Activated CD8-positive, alpha-beta memory T cell treated with anti-CD3 and anti-CD28 coated beads, Interleukin-2, amount 50 U/mL, for 24 hours (primary cell): ENCODE results near the gene GASK1A.

Experiments
- DNase-seq: peaks from one replicate; pipeline ENCODE4 v3.0.0-alpha.2; 2020; ENCODE audit errors: extremely low read depth

Gene GASK1A

DNA sequence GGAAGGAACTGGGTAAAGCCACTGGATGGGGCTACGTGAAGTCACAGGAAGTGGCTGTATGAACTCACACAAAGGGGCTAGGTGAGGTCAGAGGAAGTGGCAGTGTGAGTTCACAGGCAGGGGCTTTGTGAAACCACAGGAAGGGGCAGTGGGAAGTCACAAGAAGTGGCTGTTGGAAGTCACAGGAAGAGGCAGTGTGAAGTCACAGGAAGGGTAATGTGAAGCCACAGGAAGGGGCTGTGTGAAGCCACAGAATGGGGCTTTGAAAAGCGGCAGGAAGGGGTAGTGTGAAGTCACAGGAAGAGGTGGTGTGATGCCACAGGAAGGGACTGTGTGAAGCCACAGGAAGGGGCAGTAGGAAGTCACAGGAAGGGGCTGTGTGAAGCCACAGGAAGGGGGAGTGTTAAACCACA, 34.6 kb downstream of the GASK1A start:
- DNase-seq = no peak

DNA sequence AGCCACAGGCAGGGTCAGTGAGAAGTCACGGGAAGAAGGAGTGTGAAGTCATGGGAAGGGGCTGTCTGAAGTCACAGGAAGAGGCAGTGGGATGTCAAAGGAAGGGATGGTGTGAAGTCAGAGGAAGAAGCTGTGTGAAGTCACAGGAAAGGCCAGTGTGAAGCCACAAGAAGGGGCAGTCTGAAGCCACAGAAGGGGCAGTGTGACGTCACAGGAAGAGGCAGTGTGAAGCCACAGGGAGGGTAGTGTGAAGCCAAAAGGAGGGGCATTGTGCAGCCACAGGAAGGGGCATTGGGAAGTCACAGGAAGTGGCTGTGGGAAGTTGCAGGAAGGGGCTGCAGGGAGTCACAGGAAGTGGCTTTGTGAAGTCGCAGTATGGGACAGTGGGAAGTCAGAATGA, 35.1 kb downstream of the GASK1A start:
- no peak for DNase-seq

DNA sequence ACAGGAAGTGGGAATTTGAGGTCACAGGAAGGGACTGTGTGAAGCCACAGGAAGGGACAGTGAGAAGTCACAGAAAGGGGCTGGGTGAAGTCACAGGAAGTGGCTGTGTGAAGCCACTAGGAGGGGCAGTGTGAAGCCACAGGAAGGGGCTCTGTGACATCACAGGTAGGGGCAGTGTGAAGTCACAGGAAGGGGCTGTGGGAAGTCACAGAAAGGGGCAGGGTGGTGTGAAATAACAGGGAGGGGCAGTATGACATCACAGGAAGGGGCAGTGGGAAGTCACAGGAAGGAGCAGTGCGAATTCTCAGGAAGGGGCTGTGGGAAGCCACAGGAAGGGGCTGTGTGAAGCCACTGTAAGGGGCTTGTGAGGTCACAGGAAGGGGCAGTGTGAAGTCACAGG, 35.8 kb downstream of the GASK1A start:
- DNase-seq = no peak

DNA sequence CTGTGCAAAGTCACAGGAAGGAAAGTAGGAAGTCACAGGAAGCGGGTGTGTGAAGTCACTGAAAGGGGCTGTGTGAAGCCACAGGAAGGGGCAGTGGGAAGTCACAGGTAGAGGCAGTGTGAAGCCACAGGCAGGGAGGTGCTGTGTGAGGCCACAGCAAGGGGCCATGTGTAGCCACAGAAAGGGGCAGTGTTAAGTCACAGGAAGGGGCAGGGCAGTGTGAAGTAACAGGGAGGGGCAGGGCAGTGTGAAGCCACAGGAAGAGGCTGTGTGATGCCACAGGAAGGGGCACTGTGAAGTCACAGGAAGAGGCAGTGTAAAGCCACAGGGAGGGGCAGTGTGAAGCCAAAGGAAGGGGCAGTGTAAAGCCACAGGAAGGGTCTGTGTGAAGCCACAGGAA, 36.5 kb downstream of the GASK1A start:
- DNase-seq = no peak

DNA sequence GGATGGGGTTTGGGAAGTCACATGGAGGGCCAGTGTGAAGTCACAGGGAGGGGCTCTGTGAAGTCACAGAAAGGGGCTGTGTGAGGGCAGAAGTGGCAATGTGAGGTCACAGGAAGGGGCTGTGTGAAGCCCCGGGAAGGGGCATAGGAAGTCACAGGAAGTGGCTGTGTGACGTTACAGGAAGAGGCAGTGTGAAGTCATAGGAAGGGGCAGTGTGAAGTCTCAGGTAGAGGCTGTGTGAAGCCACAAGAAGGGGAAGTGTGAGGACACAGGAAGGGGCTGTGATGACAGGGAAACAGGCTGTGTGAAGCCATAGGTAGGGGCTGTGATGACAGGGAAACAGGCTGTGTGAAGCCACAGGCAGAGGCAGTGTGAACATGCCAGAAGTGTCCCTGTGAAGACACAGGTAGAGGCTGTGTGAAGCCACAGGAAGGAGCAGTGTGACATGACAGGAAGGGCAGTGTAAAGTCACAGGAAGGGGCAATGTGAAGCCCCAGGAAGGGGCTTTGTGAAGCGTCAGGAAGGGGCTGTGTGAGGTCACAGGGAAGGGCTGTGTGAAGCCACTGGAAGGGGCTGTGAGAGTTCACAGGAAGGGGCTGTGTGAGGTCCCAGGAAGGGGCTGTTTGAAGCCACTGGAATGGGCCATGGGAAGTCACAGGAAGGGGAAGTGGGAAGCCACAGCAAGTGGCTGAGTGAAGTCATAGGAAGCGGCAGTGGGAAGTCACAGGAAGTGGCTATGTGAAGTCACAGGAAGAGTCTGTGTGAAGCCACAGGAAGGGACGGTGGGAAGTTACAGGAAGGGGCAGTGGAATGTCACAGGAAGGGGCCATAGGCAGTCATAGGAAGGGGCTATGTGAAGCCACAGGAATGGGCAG, 37.1 kb downstream of the GASK1A start:
- DNase-seq = no peak

DNA sequence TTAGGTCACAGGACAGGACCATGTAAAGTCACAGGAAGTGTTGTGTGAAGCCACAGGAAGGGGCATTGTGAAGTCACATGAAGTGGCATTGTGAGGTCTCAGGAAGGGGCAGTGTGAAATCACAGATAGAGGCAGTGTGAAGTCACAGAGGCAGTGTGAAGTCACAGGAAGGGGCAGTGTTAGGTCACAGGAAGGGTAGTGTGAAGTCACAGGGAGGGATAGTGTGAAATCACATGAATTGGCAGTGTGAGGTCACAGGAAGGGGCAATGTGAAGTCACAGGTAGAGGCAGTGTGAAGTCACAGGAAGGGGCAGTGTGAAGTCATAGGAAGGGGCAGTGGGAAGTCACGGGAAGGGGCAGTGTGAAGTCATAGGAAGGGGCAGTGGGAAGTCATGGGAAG, 37.9 kb downstream of the GASK1A start:
- no peak for DNase-seq

DNA sequence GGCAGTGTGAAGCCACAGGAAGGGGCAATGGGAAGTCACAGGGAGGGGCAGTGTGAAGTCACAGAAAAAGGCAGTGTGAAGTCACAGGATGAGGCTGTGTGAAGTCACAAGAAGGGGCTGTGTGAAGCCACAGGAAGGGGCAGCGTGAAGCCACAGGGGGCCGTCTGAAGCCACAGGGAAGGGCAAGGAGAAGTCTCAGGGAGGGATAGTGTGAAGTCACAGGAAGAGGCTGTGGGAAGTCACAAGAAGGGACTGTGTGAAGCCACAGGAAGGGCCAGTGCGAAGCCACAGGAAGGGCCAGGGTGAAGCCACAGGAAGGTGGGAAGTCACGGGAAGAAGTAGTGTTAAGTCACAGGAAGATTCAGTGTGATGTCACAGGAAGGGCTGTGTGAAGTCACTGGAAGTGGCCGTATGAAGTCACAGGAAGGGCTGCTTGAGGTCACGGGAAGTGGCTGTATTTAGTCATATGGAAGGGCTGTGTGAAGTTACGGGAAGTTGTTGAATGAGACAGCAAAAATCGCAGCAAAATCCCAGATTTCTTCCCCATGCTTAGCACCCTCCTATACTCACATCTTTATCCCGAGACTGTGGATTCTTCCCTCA, 38.6 kb downstream of the GASK1A start:
- DNase-seq = no peak

DNA sequence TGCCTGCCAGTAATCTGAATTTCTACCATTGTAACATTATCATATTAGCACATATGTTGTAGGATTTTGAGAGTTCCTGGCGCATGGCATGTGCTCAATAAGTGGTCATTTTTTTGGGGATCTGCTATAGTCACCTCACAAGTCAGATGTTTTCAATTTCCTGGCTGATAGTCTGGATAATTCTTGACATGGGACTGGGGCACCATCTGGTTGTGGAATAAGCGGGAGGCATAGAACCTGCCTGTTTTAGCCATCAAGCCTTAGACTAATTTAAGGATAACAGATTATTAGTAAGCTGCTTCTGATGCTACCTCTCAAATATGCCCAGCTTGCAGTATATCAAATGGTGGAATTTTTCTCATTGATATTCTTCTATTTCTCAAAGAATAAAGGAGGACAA, 39.1 kb downstream of the GASK1A start:
- no peak for DNase-seq

DNA sequence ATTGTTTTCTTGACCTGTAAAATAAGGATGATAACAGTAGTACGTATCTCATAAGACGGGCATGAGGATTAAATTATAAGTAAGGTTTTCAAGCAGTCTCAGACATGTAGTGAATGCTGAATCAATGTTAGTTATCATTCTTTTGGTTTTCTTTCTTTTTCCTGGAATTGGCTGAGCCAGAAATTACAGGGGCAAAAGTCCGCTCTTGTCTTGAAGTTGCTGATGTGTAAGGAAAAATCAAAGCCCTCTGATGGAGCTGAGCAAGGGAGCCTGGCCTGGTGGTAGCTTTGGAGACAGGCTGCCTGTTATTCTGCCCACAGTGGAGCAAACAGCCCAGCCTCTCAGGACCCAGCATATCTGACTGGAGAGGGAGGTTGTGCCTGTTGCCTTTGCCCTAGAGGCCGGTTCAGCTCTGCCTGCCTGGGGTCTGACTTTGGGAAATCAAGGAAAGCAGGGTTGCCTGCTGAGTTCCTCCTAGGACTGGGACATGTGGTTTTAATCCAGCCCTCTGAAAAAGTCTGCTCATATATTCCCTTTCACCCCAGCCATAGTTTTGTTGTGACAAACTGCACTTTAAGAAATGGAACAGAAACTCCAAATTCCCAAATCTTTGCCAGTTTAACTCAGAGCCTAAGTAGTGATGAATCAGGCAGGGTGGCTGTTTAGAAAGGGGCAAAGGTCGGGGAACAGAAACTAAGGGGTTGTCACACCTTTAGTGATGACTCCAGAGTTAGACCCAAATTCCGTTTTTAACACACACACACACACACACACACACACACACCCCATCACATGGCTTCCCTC, 40.1 kb downstream of the GASK1A start:
- no peak for DNase-seq

DNA sequence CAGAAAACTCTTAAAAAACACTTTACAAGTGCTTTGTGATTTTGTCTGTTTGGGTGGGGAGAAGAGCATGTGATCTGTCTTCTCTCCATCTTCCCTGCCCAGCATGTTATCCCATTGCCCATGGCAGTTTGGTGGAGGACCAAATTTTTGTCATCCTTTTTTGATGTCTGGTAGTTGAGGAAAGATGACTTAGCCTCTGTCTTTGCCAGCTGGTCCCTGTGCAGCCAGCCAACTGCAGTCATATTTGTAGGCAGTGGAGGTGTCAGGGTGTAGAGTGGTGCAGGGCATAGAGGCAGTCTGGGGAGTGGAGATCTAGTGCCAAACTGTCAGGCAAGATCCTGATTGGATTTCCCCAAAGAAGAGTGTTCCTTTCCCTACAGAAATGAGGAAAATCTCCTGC, 40.7 kb downstream of the GASK1A start:
- no peak for DNase-seq

DNA sequence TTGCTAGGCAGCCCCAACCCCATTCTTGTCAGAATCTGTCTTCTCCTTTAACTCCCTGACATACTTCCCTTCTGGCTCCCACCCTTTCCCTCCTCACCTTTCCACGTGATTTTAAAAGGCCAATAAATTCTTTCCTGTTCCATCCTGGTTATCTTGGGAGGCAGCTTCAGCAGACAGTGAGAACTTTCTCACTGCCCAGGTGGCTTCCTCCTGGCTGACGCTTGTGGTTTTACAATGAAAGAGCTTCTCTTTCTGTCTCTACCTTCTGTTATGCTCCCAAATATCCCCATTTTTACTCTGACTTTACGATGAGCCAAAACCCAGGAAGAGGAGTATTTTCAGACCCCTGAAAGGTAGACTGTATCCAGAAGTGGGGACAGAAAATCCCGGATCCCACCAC, 42.1 kb downstream of the GASK1A start:
- no peak for DNase-seq

DNA sequence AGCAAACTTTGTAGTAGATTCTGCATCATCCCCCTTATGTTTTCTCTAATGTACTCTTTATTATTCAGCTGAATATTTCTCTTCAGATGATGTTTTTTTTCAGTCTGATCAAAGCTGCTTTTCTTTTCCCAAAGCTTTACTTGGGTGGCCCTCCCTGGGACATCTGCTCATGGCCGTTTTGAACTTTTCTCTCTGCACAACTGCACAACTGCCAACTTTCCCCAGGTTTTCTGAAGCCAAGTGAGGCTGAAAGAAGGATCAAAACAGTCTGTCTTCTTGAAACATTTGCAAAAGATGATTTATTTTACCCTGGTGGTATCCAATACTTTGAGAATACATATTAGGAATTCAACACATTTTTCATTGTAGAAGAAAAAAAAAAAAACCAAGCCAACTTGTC, 43.0 kb downstream of the GASK1A start:
- no peak for DNase-seq

DNA sequence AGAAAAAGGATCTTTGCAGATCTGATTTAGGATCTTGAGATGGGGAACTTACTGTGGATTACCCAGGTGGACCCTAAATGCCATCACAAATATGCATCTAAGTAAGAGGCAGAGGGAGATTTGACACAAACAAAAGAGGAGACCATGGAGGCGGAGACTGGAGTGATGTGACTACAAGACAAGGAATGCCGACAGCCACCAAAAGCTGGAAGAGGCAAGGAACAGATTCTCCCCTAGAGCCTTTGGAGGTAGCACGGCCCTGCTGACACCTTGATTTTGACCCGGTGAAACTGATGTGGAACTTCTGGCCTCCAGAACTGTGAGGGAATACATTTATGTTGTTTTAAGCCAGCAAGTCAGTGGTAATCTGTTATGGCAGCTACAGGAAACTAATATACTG, 44.0 kb downstream of the GASK1A start:
- DNase-seq = no peak

DNA sequence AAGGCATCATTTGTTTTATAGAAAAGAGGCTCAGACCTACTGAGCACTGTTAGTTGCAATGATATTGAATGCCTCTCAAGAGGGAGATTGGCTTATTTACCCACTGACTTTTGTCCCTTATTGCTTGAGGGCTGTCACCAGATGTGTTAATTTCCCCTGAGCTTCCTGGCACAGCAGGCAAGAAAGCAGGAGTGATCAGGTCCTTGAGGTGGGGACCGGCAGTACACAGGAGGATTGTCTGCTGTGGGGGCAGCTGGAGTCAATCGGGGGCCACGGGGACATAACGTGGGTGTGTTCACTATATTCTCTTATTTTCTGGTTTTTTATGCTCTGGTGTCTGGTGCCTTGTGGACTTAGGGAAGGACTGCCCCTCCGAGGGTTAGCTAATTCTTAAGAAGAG, 44.6 kb downstream of the GASK1A start:
- no peak for DNase-seq

DNA sequence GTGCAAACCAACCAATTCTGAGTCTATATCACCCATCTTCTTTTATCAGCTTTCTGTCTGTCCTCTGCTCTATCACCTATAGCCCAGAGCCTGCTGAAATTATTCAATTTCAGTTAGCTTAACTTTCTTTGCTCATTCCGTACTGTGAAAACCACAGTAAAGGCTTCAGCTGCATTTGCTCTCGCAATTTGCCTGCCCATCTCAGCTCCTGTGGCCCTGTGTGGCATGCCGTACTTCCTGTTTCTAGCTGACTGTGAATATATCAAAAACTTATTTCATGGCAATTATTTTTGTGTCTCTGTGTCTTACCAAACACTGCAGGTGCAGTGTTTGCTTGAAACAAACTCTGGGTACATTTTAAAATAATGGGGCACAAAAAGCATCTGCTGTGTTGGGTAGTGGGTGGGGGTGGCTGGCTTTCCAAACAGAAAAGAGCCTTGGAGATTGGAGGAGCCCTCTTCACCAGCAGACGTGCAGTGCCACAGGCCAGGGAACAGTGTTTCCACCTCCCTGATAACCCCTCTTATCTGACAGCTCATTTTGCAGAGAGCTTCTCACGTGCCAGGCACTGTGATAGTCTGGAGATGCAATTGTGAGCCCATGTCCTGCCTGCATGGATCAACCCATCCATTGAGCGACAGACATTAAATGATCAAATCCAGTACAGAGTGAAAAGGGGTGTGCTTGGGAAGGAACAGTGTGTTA, 45.2 kb downstream of the GASK1A start:
- DNase-seq = no peak

DNA sequence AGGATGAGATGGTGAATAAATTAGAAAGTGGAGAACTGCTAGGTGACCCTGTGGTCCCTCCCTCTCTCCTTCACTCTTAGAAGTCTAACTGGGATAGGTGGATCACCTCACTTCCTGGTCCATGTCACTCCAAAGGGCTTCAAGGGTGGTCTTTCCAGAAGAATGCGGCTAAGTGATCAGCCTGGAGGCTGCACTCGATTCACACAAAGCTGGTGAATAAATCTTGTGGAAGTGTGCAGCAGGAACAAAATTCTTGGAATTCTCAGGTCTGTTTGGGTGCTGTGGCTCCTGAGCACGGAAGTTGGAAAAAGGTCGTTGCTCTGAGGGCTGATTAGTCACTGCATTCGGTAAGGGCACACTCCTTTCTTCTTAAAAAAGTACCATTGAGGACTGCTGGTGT, 46.3 kb downstream of the GASK1A start:
- no peak for DNase-seq

DNA sequence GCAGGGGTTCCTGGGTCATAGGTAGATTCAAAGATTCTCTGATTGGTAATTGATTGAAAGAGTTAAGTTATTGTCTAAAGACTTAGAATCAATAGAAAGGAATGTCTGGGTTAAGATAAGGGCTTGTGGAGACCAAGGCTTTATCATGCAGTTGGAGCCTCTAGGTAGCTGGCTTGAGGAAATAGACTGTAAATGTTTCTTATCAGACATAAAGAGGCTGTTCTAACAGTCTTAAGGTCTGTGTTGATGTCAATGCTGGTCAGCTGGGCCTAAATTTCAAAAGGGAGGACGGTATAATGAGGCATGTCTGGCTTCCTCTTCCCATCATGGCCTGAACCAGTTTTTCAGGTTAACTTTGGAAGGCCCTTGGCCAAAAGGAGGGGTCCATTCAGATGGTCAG, 48.9 kb downstream of the GASK1A start:
- DNase-seq = no peak

DNA sequence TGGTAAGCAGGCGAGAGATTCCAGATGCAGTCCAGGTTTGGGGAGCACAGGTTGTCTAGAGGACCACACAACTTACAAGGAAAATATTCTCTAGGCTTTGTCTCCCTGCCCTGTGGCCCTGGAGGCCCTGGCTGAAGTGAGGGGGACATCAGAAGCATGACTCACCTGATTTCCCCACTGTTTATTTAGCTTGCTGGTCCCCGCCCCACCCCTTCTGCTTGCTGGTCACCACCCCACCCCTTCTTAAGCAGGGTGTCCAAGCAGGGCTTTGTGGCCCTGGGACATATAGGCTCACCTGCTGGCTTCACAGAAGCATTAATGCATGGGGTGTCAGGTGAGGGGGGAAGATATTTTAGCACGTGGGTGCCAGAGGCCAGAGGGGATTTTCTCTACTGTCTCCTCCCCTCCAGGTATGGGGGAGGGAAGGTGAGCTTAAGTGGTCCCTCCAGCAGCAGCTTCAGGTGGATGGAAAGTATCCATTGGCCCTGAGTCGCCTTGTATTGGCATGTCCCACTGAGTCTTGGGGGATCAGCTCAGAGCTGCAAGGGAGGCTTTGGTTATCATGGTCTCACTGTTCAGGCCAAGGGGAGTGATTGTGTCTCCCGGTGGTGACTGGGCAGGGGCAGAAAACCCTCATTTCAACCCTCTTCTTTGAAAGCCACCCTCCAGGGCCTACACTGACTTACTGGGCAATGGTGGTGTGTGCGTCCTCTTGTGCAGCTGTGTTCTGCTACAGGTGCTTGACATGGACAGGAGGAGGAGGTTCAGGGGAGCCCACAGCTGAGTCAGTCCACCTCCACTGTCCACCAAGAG, 49.8 kb downstream of the GASK1A start:
- no peak for DNase-seq

DNA sequence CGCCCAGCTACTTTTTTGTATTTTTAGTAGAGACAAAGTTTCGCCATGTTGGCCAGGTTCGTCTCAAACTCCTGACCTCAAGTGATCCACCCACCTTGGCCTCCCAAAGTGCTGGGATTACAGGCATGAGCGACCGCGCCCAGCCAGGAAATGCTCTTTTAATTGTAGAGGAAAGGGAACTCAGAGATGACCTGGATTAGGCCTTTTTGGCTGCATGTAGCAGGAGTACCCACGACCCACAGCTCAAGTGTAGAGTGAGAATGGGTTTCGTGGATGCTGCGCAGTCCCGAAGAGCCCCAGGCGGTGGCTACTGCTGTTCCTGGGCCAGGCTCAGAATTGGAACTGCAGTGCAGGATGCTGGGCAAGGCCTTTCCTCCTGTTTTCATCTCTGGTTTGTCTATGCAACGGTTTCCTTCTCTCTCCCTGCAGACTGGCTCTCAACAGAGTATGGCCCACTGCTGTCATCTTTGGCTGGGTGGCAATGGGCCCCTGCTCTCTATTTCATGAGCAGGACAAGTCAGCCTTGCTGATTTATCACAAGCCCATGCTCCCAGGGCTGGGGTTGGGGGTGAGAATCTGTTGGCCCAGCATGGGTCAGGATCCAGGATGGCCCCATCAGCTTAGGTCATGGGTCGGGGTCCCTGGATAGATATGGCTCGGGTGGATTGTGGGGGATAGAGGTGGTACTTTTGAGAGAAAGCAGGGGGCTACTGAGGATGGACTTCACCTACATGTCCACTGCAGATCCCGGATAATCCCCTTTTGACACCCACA, 51.2 kb downstream of the GASK1A start:
- DNase-seq = no peak

DNA sequence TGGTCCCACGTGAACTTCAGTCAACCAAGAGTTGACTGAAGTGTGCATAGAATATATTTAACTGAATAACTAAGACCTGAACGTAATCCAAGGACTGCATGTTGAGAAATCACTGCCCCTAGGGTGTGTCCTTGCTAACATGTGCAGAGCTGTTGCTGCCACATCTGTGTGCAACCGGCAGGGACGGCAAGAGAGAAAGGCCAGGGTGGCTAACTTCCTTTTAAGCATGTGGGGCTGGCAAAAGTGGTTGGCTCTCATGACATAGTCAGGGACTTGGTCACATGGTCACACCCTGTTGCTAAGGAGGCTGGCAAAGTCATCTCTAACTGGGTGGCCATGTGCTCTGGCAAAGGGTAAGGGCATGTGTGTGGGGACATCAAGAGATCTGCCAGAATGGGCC, 52.4 kb downstream of the GASK1A start:
- DNase-seq = no peak
